GM12865 (cell line): ENCODE results near the gene LCLAT1.
A peak's percentile ranks its signal among the peaks of the same experiment; 100 is the strongest.

ENCODE experiments used
- DNase-seq: peaks from one replicate; pipeline ENCODE4 v3.0.0; 2010; ENCODE audit warnings: low read depth
- H3K4me3 ChIP-seq: 2 replicates; pipeline ENCODE4 v1.5.1; 2011; ENCODE audit warnings: mild to moderate bottlenecking, low read depth, low read length, control low read depth
- TF ChIP-seq, protein P1 (sequence below): IDR thresholded peaks from 2 replicates; pipeline ENCODE4 v1.5.1; 2011; ENCODE audit warnings: low read length, control low read depth, low read depth, inconsistent platforms; ENCODE audit not compliant: insufficient read depth; ENCODE audit errors: missing control alignments

Gene LCLAT1

DNA sequence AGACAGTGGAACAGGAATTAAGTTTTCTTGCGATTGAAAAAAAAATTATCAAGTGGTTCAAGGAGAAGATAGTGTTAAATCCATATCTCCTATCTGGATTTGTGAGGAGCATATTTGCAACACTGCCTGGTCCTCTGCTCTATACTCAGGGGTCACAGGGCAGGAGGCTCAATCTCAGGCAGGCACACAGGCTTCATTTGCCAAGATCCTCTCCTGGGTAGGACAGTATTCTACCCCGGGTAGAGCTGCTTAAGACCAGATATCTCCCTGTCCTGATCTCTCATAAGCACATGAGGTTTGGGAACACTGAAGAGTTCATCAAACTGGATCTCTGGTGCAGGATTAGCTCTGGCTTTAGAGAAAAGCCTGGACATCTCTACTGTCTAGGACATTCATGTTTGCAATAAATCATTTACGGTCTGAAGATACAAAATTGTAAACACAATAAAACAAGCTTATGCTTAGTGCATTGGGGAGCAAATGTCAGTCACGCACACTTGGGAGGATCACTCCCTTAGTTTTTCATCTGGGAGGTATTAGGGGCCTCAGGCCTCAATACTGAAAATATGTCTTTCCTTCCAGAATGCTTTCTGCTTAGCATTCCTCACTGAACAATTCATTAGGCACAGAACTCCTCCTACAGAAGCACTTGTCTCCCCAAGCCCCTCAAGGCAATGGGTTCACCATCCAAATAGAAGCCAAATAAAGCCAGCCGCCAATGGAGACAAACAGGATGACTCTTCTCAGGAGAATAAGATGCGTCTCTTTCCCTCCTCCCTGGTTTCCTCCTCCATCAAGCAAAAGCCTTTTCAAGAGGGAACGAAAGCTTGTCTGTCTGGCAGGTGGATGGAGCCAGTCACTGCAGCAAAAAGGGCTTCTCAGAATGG is 34.1 kb upstream of the LCLAT1 start:
- DNase-seq: no peak

DNA sequence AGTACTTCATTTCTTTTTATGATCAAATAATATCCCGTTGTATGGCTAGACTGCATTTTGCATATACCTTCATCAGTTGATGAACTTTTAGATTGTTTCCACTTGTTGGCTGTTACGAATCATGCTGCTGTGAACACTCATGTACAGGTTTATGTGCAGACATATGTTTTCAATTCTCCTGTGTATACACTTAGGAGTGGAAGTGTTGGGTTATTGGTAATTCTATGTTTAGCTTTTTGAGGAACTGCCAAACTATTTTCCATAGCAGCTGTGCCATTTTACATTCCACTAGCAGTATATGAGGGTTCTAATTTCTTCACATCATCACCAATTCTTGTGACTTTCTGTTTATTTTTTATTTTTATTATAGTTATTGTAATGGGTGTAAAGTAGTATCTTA is 32.1 kb upstream of the LCLAT1 start:
- H3K4me3 ChIP-seq: no peak overlapping the region
- TF ChIP-seq, protein P1, sequence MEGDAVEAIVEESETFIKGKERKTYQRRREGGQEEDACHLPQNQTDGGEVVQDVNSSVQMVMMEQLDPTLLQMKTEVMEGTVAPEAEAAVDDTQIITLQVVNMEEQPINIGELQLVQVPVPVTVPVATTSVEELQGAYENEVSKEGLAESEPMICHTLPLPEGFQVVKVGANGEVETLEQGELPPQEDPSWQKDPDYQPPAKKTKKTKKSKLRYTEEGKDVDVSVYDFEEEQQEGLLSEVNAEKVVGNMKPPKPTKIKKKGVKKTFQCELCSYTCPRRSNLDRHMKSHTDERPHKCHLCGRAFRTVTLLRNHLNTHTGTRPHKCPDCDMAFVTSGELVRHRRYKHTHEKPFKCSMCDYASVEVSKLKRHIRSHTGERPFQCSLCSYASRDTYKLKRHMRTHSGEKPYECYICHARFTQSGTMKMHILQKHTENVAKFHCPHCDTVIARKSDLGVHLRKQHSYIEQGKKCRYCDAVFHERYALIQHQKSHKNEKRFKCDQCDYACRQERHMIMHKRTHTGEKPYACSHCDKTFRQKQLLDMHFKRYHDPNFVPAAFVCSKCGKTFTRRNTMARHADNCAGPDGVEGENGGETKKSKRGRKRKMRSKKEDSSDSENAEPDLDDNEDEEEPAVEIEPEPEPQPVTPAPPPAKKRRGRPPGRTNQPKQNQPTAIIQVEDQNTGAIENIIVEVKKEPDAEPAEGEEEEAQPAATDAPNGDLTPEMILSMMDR: no peak
- DNase-seq: no peak

More for the DNA sequence above, 34.1 kb upstream of the LCLAT1 start:
- H3K4me3 ChIP-seq: no peak overlapping the region
- TF ChIP-seq, protein P1: no peak

DNA sequence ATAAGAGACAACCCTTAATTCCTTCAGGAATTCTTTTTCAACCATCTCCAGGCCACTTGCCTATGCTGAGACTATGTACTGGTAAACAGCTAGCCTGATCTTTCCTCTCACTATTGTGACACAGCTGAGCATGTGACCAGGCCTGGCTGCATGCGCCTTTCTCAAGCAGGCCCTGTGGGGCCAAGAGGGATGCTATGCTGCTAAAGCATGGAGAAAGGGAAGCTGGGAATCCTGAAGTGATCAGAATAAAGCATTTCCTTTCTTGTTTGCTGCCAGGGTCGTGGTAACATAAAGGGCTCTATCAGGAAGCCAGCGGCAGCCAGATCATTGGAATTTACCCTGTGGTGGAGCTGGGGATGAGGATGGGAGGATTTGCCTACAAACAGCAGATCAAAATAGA is 29.8 kb upstream of the LCLAT1 start:
- DNase-seq: no peak
- TF ChIP-seq, protein P1: no peak
- no peak overlapping the region for H3K4me3 ChIP-seq

DNA sequence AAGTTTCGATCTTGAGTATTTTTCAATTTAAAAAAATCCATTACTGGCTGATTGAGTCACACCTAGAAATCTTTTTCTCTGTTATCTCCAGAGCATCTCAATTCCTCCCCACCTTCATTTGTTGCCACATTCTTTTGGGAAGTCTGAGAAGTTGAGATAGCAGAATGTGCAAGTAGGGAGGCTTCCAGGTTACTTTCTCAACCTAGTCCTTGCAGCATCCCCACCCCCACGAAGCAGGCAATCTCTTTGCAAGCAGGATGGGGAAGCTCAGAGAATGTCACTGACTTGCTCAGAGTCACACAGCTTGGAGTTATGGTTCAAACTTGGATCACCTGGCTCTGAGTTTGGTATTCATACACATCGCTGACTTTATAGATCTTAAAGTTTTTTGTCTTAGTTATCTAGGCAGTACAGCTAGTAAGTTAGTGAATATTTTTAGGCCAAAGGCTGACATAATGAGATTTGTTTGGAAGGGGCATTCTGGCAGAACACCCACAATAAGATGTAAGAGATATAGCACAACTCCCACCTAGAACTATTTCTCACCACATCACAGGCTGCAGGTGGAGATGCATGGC is 25.9 kb upstream of the LCLAT1 start:
- TF ChIP-seq, protein P1: no peak
- H3K4me3 ChIP-seq: no peak overlapping the region
- DNase-seq: no peak

DNA sequence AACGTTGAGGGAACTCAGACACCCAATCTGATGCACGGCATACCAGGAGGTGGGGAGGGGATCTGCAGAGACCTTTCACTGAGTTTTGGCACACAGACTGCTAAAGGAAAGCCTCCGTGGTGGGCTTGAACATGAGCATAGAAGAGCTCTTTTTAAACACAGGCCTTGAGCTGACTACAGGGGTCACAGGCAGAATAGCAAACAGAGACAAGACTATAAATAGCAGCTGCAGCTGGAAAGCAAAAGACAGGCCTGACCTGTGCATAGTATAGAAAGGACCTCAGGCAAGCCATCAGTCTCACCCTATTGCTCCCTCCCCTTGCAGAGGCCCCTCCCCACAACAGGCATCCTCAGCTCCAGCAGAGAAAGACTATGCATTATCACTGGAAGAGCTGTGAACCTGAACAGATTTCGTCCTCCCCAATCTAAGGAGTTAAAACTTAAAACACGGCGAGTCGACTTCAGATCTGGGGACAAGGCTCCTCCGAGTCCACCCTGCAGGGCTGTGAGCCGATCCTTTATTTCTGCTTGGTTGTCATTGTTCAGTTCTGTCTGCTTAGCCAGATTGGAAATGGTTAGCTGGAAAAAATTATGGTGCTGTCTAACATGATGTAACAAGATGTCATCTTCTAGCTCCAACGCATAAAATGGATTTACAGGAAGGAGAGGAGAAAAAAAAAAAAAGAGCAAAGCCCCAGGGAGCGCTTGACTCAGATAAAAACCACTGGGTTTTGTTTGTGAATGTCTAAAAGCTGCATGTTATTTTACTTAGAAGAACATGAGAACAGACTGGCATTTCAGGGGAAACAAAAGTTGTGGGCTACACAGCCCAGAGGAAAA is 25.2 kb upstream of the LCLAT1 start:
- no peak for DNase-seq
- TF ChIP-seq, protein P1: no peak
- no peak overlapping the region for H3K4me3 ChIP-seq

DNA sequence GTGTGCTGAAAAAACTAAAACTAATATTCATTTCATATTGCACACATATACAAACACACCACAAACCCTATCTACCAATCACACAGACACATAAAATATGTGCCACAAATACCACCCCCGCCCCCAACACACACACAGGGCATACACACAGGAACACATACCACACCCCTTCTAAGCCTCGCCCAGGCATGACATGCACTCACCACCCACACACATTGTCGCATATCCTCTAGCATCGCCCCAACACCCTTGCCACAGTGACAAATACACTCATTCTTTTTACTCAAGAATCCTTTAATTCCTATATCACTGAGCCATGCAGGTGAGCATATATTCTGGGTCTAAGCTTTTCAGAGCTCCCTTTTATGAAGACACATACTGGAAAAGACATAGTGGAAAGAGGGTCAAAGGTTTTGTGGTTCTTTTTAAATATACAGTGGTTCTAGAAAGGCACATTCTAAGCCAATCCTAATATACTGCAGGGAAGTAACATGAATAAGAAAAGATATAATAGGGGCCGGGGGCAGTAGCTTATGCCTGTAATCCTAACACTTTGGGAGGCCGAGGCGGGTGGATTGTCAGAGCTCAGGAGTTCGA is 24.5 kb upstream of the LCLAT1 start:
- peak; percentile 51 for DNase-seq
- TF ChIP-seq, protein P1: no peak
- no peak overlapping the region for H3K4me3 ChIP-seq
